Astrocyte of the cerebellum (primary cell): ENCODE measurements around the gene AMT.

Experiments used
- DNase-seq: peaks from one replicate; pipeline ENCODE4 v3.0.0-alpha.2; 2011; ENCODE audit warnings: low read depth
- H3K4me3 ChIP-seq: 2 replicates; pipeline ENCODE4 v1.5.1; 2011; ENCODE audit warnings: mild to moderate bottlenecking, low read depth, low read length, moderate library complexity
- in situ Hi-C: cut with HindIII; loops from 2 replicates; pipeline ENCODE4 v1.10.0; 2017; ENCODE audit warnings: low sequenced_read_pairs
- TF ChIP-seq, protein P1 (sequence below): IDR thresholded peaks from 2 replicates; pipeline ENCODE4 v1.5.1; 2012; ENCODE audit warnings: low read length, low read depth, moderate library complexity, mild to moderate bottlenecking; ENCODE audit errors: missing control alignments

The AMT gene

DNA sequence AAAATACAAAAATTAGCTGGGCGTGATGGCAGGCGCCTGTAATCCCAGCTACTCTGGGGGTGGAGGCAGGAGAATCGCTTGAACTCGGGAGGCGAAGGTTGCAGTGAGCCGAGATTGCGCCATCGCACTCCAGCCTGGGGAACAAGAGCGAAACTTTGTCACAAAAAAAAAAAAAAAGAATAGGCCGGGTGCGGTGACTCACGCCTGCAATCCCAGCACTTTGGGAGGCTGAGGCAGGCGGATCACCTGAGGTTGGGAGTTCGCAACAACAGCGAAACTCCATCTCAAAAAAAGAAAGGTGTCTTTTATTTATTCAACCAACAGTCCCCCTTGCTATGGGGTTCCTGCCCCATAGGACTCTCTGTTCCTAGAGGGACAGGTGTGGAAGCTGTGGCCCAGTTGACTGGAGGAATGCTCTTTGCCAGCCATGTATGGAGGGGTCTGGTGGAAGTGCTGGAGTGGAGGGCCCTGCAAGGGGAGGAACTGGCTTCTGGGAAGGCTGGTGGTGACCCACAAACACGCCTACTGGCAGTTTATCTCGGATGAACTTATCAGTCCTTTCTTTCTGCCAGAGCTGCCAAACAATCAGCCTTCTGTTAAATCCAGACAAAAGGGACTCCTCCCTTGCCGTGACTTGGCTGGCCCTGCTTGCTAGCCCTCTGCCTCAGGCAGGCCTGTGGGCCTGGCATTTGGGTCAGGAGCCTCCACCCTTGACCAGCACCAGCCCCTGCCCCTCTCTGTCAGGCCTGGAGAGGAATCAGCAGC, 43.2 kb upstream of the AMT start:
- TF ChIP-seq, protein P1, sequence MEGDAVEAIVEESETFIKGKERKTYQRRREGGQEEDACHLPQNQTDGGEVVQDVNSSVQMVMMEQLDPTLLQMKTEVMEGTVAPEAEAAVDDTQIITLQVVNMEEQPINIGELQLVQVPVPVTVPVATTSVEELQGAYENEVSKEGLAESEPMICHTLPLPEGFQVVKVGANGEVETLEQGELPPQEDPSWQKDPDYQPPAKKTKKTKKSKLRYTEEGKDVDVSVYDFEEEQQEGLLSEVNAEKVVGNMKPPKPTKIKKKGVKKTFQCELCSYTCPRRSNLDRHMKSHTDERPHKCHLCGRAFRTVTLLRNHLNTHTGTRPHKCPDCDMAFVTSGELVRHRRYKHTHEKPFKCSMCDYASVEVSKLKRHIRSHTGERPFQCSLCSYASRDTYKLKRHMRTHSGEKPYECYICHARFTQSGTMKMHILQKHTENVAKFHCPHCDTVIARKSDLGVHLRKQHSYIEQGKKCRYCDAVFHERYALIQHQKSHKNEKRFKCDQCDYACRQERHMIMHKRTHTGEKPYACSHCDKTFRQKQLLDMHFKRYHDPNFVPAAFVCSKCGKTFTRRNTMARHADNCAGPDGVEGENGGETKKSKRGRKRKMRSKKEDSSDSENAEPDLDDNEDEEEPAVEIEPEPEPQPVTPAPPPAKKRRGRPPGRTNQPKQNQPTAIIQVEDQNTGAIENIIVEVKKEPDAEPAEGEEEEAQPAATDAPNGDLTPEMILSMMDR: no peak
- H3K4me3 ChIP-seq: no peak overlapping the region
- no peak for DNase-seq
- in situ Hi-C loops: no loop called here

DNA sequence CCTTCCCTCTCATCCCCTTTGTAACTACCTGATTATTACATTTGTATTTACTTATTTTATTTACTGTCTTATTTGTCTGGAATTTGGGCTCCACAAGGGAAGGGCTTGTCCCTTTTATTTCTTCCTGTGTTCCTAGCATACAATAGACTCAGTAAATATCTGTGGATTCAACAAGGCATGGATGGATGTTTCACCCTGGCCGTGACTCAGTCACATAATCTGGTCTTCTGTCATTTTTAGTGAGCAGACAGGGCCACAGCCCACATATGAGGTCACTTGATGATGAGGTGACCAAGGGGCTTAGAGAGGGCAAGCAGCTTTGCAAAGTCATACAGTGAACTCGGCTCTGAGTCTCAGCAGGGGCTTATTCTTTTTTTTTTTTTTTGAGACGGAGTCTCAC, 39.9 kb upstream of the AMT start:
- H3K4me3 ChIP-seq: no peak overlapping the region
- TF ChIP-seq, protein P1: no peak
- in situ Hi-C loops: no loop called here
- no peak for DNase-seq

DNA sequence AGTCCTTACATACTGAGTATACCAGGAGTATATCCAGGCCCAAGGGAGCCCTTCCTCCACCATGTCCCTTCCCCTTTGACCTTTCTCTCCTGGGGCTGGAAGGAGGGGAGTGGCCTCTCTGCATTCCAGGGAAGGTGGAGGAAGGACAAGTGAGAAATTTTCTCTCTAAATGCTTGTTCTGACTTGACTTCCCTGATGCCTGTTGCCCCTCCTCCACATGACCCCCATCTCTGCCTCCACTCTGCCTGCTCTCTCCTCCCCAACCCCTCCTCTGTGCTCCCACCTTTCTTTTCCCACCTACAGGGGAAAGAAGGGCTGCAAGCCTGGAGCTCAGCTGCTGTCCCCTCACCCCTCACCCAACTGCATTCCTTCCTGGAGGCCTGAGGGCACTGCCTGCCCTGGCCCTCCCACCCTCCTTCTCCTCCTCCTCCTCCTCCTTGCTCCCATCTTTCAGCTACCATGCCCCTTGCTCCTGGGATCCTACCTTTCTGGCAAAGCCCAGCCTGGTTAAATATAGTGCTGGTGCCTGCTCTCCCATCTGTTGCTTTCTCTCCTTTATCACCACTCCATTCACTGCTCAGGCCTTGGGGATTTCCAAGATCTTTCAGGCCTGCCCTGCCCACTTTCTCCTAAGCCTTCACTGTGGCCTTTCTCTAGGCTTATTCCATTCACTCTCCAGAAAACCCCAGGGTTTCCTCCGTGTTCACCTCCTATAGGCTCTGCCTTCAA, 39.3 kb upstream of the AMT start:
- in situ Hi-C loops: no loop called here
- DNase-seq: no peak
- TF ChIP-seq, protein P1: no peak
- H3K4me3 ChIP-seq: no peak overlapping the region

DNA sequence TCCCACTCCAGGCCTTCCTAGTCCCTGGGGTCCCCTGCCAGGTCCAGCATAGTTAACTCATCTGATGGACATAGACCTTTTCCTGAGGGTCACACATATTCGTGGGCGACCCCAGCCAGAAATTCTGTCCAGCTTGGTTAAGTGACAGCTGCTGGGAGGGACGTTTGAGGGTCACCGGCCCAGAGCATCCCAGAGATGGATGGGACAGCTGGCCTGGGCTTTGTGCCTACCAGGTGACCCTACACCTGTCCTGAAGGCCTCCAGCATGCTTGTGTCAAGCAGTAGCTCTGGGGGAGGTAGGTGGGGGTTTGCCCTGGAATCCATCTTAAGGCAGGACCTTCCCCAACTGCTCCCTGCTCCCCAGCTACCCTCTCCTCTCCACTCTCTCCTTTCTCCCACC, 38.7 kb upstream of the AMT start:
- in situ Hi-C loops: no loop called here
- DNase-seq: no peak
- TF ChIP-seq, protein P1: no peak
- H3K4me3 ChIP-seq: no peak overlapping the region

DNA sequence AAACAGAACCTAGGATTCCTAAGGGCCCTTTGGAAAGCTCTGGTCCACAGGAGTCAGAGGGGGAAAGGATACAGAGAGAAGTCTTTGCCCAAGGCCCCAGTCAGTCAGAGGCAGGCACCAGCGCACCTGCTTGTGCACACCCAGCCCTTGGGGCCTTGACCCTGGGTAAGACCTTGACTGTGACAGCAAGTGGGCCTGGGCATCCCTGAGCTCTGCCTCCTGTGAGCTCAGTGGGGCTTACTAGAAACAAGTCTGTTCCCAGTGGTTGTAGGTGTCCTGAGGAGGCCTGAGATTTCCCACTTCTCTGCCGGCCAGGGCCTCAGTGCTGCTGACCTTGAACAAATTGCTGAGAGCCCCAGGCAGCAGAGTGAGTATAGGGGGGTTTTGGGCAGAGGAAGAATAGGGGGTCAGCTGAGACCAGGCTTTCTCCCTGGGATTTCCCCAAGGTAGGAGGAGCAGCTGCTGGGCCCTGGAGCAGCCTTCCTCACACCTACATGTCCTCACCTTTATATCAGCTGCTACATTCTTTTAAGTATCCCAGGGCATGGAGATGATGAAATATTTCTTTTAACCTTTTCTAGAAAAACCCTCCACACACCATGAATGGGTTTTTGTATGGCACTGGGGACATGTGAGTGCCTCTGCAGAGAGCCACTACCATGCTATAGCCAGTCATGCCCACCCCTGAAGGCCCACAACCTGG, 38.1 kb upstream of the AMT start:
- in situ Hi-C loops: no loop called here
- no peak for DNase-seq
- no peak overlapping the region for H3K4me3 ChIP-seq
- TF ChIP-seq, protein P1: no peak

DNA sequence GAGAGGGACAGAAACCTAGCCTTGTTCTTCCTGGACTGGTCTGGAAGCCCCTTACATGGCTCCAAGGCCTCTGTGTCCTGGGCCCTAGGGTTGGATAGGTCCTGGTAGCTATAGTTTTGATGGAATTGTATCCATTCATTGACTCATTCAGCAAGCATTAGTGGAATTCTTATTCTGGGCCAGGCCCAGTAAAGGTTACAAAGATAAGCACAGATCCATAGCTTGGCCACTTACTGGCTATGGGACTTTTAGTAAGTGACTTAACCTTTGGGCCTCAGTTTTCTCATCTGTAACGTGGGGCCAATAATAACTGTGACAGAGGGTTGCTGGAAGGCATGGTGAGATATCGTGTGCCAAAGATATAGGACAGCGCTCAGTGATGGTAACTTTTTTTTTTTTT, 34.2 kb upstream of the AMT start:
- no peak overlapping the region for H3K4me3 ChIP-seq
- in situ Hi-C loops: no loop called here
- TF ChIP-seq, protein P1: no peak
- DNase-seq: no peak
